ENCODE measurements around the gene ZDHHC6. TPM values are rescaled to one million over a fixed set of nuclear protein-coding genes. Genes with fewer than 3 reads are reported as not detected.

Gene ZDHHC6
- total RNA-seq, 1 donor: 31.5 TPM

GRCh38 chr10:112429654-112430230 lies 17.0 kb downstream of the ZDHHC6 start:
- H3K4me3 ChIP-seq (ENCODE audit: low read depth, low read length): no peak overlapping the region
- no peak for DNase-seq (ENCODE audit: low read depth)
- no peak for TF ChIP-seq CTCF (IDR thresholded peaks at IDR 0.05; ENCODE audit: insufficient read depth, low read depth, low read length)

- DNase-seq (ENCODE audit: low read depth): no peak
- TF ChIP-seq CTCF (IDR thresholded peaks at IDR 0.05; ENCODE audit: insufficient read depth, low read depth, low read length): no peak
- no peak overlapping the region for H3K4me3 ChIP-seq (ENCODE audit: low read depth, low read length)
Measured at GRCh38 chr10:112429147-112429546, 17.6 kb downstream of the ZDHHC6 start.

DNA sequence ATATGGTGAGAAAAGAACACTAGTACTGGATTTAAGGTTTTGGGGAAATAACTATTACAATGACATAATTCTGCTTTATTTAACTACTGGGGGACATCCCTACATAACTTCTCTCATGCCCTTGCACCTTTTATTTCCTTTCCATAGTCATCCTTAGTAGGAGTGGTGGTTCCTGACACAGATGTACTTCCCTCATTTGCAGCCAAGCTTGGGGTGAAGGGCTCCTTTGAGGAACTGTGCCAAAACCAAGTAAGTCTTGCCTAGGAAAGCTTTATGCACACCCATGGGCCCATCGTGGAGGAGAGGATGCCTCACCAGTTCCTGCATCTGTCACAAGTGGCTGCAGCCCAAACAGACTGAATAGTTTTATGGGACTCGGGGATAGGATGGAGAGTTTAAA lies 20.6 kb downstream of the ZDHHC6 start:
- no peak for TF ChIP-seq CTCF (IDR thresholded peaks at IDR 0.05; ENCODE audit: insufficient read depth, low read depth, low read length)
- no peak overlapping the region for H3K4me3 ChIP-seq (ENCODE audit: low read depth, low read length)
- DNase-seq (ENCODE audit: low read depth): no peak

DNA sequence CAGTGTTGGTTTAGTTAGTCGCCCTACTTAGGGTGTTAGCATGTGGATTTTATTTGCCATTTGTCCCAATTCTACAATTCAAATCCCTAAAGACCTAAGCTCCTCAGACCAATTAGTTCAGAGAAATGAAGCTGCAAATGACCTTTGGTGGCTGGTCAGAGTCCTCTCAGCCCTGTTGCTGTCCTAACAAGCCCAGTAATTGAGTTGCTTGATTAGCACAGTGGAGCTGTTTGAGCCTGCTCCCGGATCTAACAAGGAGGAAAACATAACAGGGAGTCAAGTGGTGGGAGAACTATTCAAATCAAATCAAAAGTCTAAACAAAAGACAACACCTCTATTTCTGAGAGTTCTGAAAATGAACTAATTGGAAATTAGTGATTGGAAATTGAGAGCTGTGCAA lies 22.1 kb downstream of the ZDHHC6 start:
- DNase-seq (ENCODE audit: low read depth): no peak
- no peak for TF ChIP-seq CTCF (IDR thresholded peaks at IDR 0.05; ENCODE audit: insufficient read depth, low read depth, low read length)
- H3K4me3 ChIP-seq (ENCODE audit: low read depth, low read length): no peak overlapping the region

- no peak for DNase-seq (ENCODE audit: low read depth)
- H3K4me3 ChIP-seq (ENCODE audit: low read depth, low read length): no peak overlapping the region
- TF ChIP-seq CTCF (IDR thresholded peaks at IDR 0.05; ENCODE audit: insufficient read depth, low read depth, low read length): no peak
Measured at GRCh38 chr10:112421731-112422130, 25.0 kb downstream of the ZDHHC6 start.

DNA sequence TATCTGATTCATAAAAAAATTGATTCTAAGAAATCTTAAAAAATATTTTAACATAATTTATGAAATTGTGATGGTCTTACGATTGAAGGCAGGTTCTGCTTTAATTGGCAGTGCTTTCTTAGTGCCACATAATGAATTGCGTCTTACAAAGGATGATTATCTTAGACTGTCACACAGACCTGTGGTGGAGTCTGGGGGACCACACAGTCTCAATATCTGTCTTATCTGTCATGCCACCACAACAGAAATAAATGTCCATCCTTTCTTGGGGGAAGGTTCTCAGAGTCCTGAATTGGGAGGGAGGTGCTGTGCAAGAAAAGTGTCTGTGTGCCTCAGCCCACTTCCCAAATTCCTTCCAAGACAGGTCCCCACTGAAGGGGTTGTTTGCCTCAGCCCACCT lies 34.0 kb downstream of the ZDHHC6 start:
- no peak for TF ChIP-seq CTCF (IDR thresholded peaks at IDR 0.05; ENCODE audit: insufficient read depth, low read depth, low read length)
- no peak for DNase-seq (ENCODE audit: low read depth)
- no peak overlapping the region for H3K4me3 ChIP-seq (ENCODE audit: low read depth, low read length)

DNA sequence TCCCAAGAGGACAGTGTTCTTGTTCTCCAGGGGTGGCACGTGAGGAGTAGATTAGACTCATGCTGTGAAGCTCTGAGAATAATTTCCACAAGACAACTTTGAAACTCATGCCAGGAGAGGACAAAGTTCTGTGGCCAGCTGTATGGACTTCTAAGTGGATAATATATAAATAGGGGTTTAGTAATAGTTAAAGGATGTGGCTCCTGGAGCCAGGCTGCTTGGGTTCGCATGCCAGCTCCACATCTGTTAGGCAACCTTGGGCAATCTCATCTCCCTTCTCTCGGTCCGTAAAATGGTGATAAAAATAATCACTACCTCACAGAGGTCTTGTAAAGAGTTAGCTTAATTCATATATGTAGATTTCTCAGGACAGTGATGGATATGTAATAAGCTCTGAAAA lies 37.0 kb downstream of the ZDHHC6 start:
- TF ChIP-seq CTCF (IDR thresholded peaks at IDR 0.05; ENCODE audit: insufficient read depth, low read depth, low read length): no peak
- DNase-seq (ENCODE audit: low read depth): no peak
- no peak overlapping the region for H3K4me3 ChIP-seq (ENCODE audit: low read depth, low read length)
